Peyer's patch (tissue), 4 donors: ENCODE results near the gene ADARB1. TPM values are rescaled to one million over a fixed set of nuclear protein-coding genes. Genes with fewer than 3 reads are reported as not detected.

Experiments
- DNase-seq, 3 donors: peaks; one replicate each; pipeline ENCODE4 v3.0.0-alpha.2; 2017 to 2019
- H3K27ac ChIP-seq, 4 donors: fragments of 200-600 bp; sonication (generic); one replicate each; pipeline ENCODE4 v1.5.1; 2016 to 2019
- H3K27me3 ChIP-seq, 2 donors: fragments of 200-600 bp; sonication (generic); one replicate each; pipeline ENCODE4 v1.5.1; 2019
- H3K36me3 ChIP-seq, 3 donors: fragments of 200-600 bp; sonication (generic); one replicate each; pipeline ENCODE4 v1.5.1; 2016 to 2019
- H3K4me1 ChIP-seq, 4 donors: fragments of 200-600 bp; sonication (generic); one replicate each; pipeline ENCODE4 v1.5.1; 2016 to 2019
- H3K4me3 ChIP-seq, 4 donors: fragments of 200-600 bp; sonication (generic); 1 replicate in 3 of 4; 2 replicates in 1 of 4; pipeline ENCODE4 v1.5.1; 2016 to 2019; ENCODE audit warnings: mild to moderate bottlenecking in 1 of 4
- H3K9me3 ChIP-seq, 4 donors: fragments of 200-600 bp; sonication (generic); one replicate each; pipeline ENCODE4 v1.5.1; 2016 to 2019; ENCODE audit warnings: mild to moderate bottlenecking in 1 of 4
- POLR2A ChIP-seq, 2 donors: fragments of 450-650 bp; IDR thresholded peaks; one replicate each; pipeline ENCODE4 v1.5.1; 2017; ENCODE audit warnings: antibody characterized with exemption in 2 of 2, mild to moderate bottlenecking in 2 of 2, moderate library complexity in 2 of 2
- total RNA-seq, 4 donors: library from RNA; depleted of rRNA; stranded (reverse); fragments of >200 nt; gene quantifications; one replicate each; pipeline ENCODE4 v1.1.0, GENCODE V29; 2016
- TF ChIP-seq, protein P1 (sequence below), 6 experiments: fragments of 450-650 bp in 4 of 6; fragments of 200-600 bp in 2 of 6; sonication (generic) in 1 of 6; IDR thresholded peaks; one replicate each; pipeline ENCODE4 v1.5.1; 2017 to 2019; ENCODE audit warnings: antibody characterized with exemption in 6 of 6, mild to moderate bottlenecking in 3 of 6, moderate library complexity in 1 of 6

Gene ADARB1
- total RNA-seq, 4 donors from 2014 or later: 7.4 to 47.9 (median 10.0) TPM

DNA sequence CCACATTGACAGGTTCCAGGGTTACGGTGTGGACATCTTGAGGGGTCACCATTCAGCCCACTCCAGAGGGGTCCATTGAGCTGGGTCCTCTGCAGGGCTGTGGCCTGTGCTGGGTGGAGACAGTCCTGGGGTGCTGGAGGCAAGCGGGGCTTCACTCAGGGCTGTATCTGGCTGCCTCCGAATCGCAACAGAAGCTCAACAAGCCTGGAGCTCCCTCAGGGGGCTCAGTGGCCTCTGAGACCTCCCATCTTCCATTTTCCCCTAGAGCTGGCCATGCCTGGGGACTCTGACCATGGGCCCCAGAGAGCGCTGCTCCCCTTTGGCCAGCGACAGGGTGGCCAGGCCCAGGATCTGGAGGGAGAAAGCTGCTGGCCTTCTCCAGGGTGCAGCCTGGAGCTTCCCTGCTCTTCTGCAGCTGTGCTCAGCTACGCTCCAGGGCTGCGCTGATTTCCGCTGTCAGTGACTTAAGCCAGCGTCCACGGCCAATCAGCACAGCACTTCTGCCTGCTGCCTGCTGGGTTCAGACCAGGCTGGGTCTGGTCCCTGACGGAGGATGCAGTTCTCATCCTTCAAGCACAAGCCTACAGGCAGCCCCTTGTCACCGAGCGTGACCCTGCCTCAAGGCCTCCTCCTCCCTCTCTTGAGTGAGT, 45.0 kb upstream of the ADARB1 start:
- no peak for TF ChIP-seq POLR2A (IDR thresholded peaks at IDR 0.05)
- TF ChIP-seq, protein P1, sequence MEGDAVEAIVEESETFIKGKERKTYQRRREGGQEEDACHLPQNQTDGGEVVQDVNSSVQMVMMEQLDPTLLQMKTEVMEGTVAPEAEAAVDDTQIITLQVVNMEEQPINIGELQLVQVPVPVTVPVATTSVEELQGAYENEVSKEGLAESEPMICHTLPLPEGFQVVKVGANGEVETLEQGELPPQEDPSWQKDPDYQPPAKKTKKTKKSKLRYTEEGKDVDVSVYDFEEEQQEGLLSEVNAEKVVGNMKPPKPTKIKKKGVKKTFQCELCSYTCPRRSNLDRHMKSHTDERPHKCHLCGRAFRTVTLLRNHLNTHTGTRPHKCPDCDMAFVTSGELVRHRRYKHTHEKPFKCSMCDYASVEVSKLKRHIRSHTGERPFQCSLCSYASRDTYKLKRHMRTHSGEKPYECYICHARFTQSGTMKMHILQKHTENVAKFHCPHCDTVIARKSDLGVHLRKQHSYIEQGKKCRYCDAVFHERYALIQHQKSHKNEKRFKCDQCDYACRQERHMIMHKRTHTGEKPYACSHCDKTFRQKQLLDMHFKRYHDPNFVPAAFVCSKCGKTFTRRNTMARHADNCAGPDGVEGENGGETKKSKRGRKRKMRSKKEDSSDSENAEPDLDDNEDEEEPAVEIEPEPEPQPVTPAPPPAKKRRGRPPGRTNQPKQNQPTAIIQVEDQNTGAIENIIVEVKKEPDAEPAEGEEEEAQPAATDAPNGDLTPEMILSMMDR (IDR thresholded peaks at IDR 0.05): no peak
- Histone ChIP-seq H3K36me3 (no peaks in the 10 kb centered on the region), H3K9me3 (no peaks in the 10 kb centered on the region), H3K27me3 (no peaks in the 10 kb centered on the region), H3K4me1 (peaks cover 0 to 10% (median 0%) of the 10 kb centered on the region in 4 donors), H3K27ac (peak overlapping the region in 1 of 4 donors; percentile 43), H3K4me3 (no peak overlapping the region)
- DNase-seq: peak in 1 of 3 donors; percentile 46

DNA sequence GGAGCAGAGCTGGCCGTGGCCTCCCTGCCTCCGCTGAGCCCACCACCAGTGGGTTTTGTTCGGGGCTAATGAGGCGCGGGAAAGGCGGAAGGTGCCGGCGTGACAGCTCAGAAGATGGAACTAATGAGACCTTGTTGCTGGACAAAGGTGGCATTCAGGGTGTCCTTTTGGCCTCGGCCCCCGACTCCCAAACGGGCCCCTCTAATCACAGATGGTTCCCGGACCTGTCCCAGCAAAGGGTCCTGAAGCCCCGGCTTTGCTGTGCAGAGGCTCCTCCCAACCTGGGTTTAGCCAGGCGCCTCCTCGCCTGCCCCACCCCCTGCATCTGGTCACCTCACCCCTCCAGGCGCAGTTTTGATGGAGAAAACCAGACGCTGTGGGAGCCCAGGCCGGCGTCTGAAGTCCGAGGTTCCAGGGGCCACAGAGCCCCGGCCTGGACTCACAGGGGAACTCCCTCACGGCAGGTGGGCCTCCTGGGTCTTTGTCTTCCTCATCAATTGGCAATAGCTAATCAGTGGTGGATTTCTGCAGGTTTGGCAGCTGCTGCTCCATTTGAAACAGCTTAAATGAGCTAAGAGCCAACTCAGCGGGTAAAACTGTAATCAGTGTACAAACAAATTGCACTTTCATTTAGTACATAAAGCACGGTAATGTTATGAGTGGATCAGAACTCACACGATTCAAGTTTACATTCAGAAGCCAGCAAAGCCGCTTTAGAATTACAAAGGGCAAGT, 44.3 kb upstream of the ADARB1 start:
- Histone ChIP-seq H3K4me1 (peaks cover 0 to 10% (median 0%) of the 10 kb centered on the region in 4 donors), H3K4me3 (no peak overlapping the region), H3K9me3 (no peaks in the 10 kb centered on the region), H3K36me3 (no peaks in the 10 kb centered on the region), H3K27me3 (no peaks in the 10 kb centered on the region), H3K27ac (peak overlapping the region in 1 of 4 donors; percentile 43)
- no peak for DNase-seq
- TF ChIP-seq, protein P1 (IDR thresholded peaks at IDR 0.05): no peak
- no peak for TF ChIP-seq POLR2A (IDR thresholded peaks at IDR 0.05)

DNA sequence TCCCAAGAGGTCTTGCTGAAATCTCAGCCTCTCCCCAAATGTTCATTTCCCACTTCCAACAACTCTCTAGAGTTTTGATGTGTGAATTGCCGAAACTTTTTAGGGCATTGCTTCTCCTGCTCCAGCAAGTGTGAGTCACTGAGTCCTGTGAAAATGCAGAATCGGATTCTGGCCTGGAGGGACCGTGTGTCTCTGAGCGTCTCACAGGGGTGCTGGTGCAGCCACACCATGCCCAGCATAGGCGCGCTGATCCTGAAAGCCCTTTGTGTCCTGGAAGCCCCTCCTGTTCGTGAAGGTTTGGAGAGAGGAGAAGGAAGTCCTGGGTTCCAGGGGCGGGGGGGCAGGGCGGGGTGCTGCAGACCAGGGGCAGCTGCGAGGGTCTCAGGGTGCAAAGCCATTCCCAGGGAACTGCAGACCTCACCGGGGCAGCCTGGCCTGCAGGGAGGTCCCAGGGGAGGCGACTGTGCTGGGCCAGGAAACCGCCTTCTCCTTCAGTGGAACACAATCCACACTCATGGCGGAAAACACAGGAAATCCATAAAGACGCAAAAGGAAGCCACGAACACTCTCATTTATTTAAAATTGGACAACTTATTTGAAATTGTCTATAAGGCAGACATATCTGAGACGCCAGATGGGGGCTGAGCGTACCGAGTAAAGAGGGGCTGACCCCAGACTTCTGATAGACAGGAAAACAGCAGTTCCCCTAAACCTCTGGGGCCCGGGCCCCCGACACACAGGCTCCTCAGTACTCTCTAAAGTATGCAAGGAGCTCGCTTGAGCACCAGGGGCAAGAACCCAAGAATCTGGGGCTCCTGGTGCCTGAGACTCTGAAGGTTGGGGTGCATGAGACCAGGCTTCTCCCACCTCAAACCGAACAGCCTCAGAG, 43.5 kb upstream of the ADARB1 start:
- TF ChIP-seq, protein P1 (IDR thresholded peaks at IDR 0.05): no peak
- no peak for TF ChIP-seq POLR2A (IDR thresholded peaks at IDR 0.05)
- DNase-seq: peak in 1 of 3 donors; percentile 32
- H3K4me3 ChIP-seq: no peak overlapping the region
- H3K9me3 ChIP-seq: no peaks in the 10 kb centered on the region
- H3K36me3 ChIP-seq: no peaks in the 10 kb centered on the region
- no peaks in the 10 kb centered on the region for H3K27me3 ChIP-seq
- peaks cover 0 to 10% (median 0%) of the 10 kb centered on the region in 4 donors for H3K4me1 ChIP-seq
- no peak overlapping the region for H3K27ac ChIP-seq

DNA sequence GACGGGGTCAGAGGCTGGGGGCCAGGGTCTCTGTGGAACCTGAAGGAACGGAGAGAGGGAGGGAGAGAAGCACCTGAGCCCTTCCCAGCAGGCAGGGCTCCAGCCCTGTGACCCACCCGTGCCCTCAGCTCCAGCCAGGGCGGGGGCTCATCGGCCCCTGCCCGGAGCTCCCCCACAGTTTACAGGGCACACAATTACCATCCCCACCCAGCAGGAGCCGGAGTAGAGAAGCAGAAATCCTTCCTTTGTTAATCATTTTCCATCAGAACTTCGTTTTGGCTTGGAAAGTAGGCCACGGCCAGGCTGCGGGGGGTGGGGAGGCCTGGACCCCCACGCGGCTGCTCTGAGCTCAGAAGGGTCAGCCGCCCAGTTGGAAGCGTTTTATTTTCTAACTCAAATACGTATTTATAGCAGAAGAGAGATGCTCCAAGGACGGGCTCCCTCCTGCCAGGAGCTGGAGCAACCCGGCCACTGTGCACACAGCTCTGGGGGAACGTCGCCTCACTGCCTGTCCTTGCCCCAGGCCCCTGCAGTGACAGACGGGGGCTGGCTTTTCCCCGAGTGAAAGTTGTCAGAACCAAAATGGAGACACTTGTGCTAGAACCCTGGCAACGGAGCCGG, 42.7 kb upstream of the ADARB1 start:
- no peaks in the 10 kb centered on the region for H3K9me3 ChIP-seq
- peak in 1 of 3 donors; percentile 42 for DNase-seq
- no peak overlapping the region for H3K4me3 ChIP-seq
- H3K27ac ChIP-seq: no peak overlapping the region
- no peak for TF ChIP-seq POLR2A (IDR thresholded peaks at IDR 0.05)
- TF ChIP-seq, protein P1 (IDR thresholded peaks at IDR 0.05): no peak
- H3K4me1 ChIP-seq: peaks cover 0 to 10% (median 0%) of the 10 kb centered on the region in 4 donors
- no peaks in the 10 kb centered on the region for H3K27me3 ChIP-seq
- H3K36me3 ChIP-seq: no peaks in the 10 kb centered on the region

DNA sequence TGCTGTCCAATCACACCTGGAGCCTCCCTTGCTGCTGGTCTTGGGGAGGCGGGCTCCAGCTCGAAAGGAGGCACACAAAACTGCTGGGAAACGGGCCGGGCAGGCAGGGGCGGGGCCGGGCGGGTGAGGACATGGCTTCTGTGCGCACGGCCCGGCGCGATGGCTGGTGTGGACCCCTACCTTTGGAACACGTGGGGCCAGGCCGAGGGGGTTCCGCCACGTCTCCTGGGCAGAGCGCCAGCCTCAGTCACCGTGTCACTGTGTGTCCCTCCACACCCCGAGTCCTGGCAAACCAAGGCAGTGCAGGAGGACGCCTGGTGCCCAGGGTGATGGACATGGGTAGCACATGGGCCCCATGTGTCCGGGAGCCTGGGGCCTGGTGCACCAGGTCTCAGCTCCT, 42.0 kb upstream of the ADARB1 start:
- Histone ChIP-seq H3K27me3 (no peaks in the 10 kb centered on the region), H3K27ac (no peak overlapping the region), H3K4me1 (peaks cover 0 to 10% (median 0%) of the 10 kb centered on the region in 4 donors), H3K36me3 (no peaks in the 10 kb centered on the region), H3K9me3 (no peaks in the 10 kb centered on the region), H3K4me3 (no peak overlapping the region)
- TF ChIP-seq, protein P1 (IDR thresholded peaks at IDR 0.05): no peak
- no peak for TF ChIP-seq POLR2A (IDR thresholded peaks at IDR 0.05)
- peak in 1 of 3 donors; percentile 37 for DNase-seq
